GM18951 (cell line): ENCODE results near the gene ZRANB2.

Source experiments
- POLR2A ChIP-seq: IDR thresholded peaks from 4 replicates; pipeline ENCODE4 v1.6.1; 2011; ENCODE audit warnings: mild to moderate bottlenecking; ENCODE audit not compliant: insufficient read length, insufficient read depth; ENCODE audit errors: extremely low read depth
- in situ Hi-C: fragments of 300-500 bp; cut with MboI; formaldehyde crosslinking; loops from one replicate; pipeline ENCODE4 v1.12.0; 2022; ENCODE audit warnings: low sequenced_read_pairs, mixed read lengths, inconsistent platforms; ENCODE audit not compliant: unreplicated experiment

Gene ZRANB2

GRCh38 chr1:71087713-71088112 lies 6.9 kb upstream of the ZRANB2 start:
- in situ Hi-C loops, result no loop called here
- TF ChIP-seq POLR2A, result no peak

GRCh38 chr1:71087060-71087459 lies 6.2 kb upstream of the ZRANB2 start:
- no peak for TF ChIP-seq POLR2A
- in situ Hi-C loops, result no loop called here

GRCh38 chr1:71086331-71086730 lies 5.5 kb upstream of the ZRANB2 start:
- TF ChIP-seq POLR2A, result no peak
- in situ Hi-C loops, result no loop called here

- no peak for TF ChIP-seq POLR2A
- in situ Hi-C loops, result no loop called here
These were observed 2.4 kb upstream of the ZRANB2 start for GRCh38 chr1:71083271-71083670.

- in situ Hi-C loops, result no loop called here
- TF ChIP-seq POLR2A, result no peak
These were observed 854 bp upstream of the ZRANB2 start for GRCh38 chr1:71081697-71082080.

GRCh38 chr1:71080230-71080738 lies 551 bp downstream of the ZRANB2 start:
- TF ChIP-seq POLR2A, result no peak
- in situ Hi-C loops, result no loop called here

- no peak for TF ChIP-seq POLR2A
- in situ Hi-C loops, result no loop called here
These were observed 6.2 kb downstream of the ZRANB2 start for GRCh38 chr1:71074681-71075080.

GRCh38 chr1:71072273-71072672 lies 8.6 kb downstream of the ZRANB2 start:
- in situ Hi-C loops, result no loop called here
- no peak for TF ChIP-seq POLR2A

- no peak for TF ChIP-seq POLR2A
- in situ Hi-C loops, result no loop called here
These were observed 9.1 kb downstream of the ZRANB2 start for GRCh38 chr1:71071720-71072119.

- in situ Hi-C loops, result no loop called here
- TF ChIP-seq POLR2A, result no peak
These were observed 12.3 kb downstream of the ZRANB2 start for GRCh38 chr1:71068325-71069240.

- in situ Hi-C loops, result no loop called here
- no peak for TF ChIP-seq POLR2A
These were observed 26.0 kb downstream of the ZRANB2 start for GRCh38 chr1:71054791-71055190.

GRCh38 chr1:71054281-71054731 lies 26.5 kb downstream of the ZRANB2 start:
- peak; percentile 32 for TF ChIP-seq POLR2A
- in situ Hi-C loops, result no loop called here

- TF ChIP-seq POLR2A, result no peak
- in situ Hi-C loops, result no loop called here
These were observed 27.1 kb downstream of the ZRANB2 start for GRCh38 chr1:71053758-71054157.

- in situ Hi-C loops, result no loop called here
- no peak for TF ChIP-seq POLR2A
These were observed 27.7 kb downstream of the ZRANB2 start for GRCh38 chr1:71053146-71053545.
